ENCODE results near the gene TRDMT1. TPM values are rescaled to one million over a fixed set of nuclear protein-coding genes. Genes with fewer than 3 reads are reported as not detected.

TRDMT1 gene
- total and polyA plus RNA-seq, 2 donors (not counting 1 experiment from before 2014, with no cell fraction given), result 3.0 to 20.4 TPM

- DNase-seq (no peak), ATAC-seq (ENCODE audit: low read depth) (peak; percentile 76)
- Histone ChIP-seq H3K27me3 (replicated peaks in 1 of 4; ENCODE audit: control extremely low read depth in 1 of 4, control insufficient read depth in 3 of 4, insufficient read depth in 4 of 4, low read length in 3 of 4) (no peaks in the 10 kb centered on the region), H3K36me3 (replicated peaks in 1 of 2; ENCODE audit: control extremely low read depth in 1 of 2, control insufficient read depth in 1 of 2, extremely low read depth in 1 of 2, insufficient read depth in 2 of 2, low read length in 1 of 2) (peaks cover 0 to 5% of the 10 kb centered on the region in 2 experiments), H3K4me2 (replicated peaks; ENCODE audit: low read depth, low read length, poor library complexity, severe bottlenecking) (no peak overlapping the region), H4K20me1 (ENCODE audit: control insufficient read depth, insufficient read depth, low read length, poor library complexity, severe bottlenecking) (no peaks in the 10 kb centered on the region), H3K9ac (ENCODE audit: low read length) (no peak overlapping the region), H3K79me2 (ENCODE audit: control insufficient read depth, insufficient read depth, low read length) (peaks cover 9% of the 10 kb centered on the region), H2AFZ (ENCODE audit: insufficient read depth, low read depth, low read length, poor library complexity, severe bottlenecking) (no peak overlapping the region), H3K4me1 (ENCODE audit: control insufficient read depth in 2 of 2, insufficient read depth in 2 of 2, low read length in 2 of 2) (peaks cover 0 to 6% of the 10 kb centered on the region in 2 donors), H3K4me3 (ENCODE audit: control extremely low read depth in 1 of 5, extremely low read depth in 1 of 5, insufficient read depth in 1 of 5, low read depth in 2 of 5, low read length in 4 of 5) (no peak overlapping the region), H3K9me3 (ENCODE audit: control extremely low read depth in 1 of 3, control insufficient read depth in 2 of 3, insufficient read depth in 1 of 3, low read length in 2 of 3) (no peaks in the 10 kb centered on the region), H3K27ac (ENCODE audit: low read length in 2 of 2) (no peak overlapping the region)
- no peak overlapping the region for H3K4me3 Mint-ChIP-seq
- ChIA-PET POLR2A (no interaction called here), CTCF (interaction anchor here (0.9 to 1.4 kb wide), 3 partner anchors 10 to 14 kb away, joined by 3 to 8 read pairs (median 3); no protein-coding TSS in a partner anchor)
- no peaks in the 10 kb centered on the region for H3K27me3 Mint-ChIP-seq
- no peak for TF ChIP-seq EZH2 (IDR thresholded peaks at IDR 0.05; ENCODE audit: borderline replicate concordance, insufficient read depth, low read depth, low read length, poor library complexity, severe bottlenecking)
- TF ChIP-seq CTCF (IDR thresholded peaks at IDR 0.05), result no peak
- peaks cover 7% of the 10 kb centered on the region for H3K4me1 Mint-ChIP-seq
- intact Hi-C loops (cut with micrococcal nuclease), result loop anchor here (1.0 kb wide), 2 partner anchors 10 to 12 kb away; partner anchors contain the start of gene VIM
- H3K9me3 Mint-ChIP-seq (ENCODE audit: insufficient read depth), result no peaks in the 10 kb centered on the region
- peak overlapping the region; percentile 61 for H3K27ac Mint-ChIP-seq
- 84% methylated on average over 5 of the region's 5 CpGs for WGBS (ENCODE audit: insufficient coverage)
These were observed 14.9 kb upstream of the TRDMT1 start for GRCh38 chr10:17216217-17216900.

GRCh38 chr10:17215782-17216122 lies 14.3 kb upstream of the TRDMT1 start:
- H3K36me3 ChIP-seq (replicated peaks in 1 of 2; ENCODE audit: control extremely low read depth in 1 of 2, control insufficient read depth in 1 of 2, extremely low read depth in 1 of 2, insufficient read depth in 2 of 2, low read length in 1 of 2), result peaks cover 0 to 5% of the 10 kb centered on the region in 2 experiments
- no peaks in the 10 kb centered on the region for H3K9me3 ChIP-seq (ENCODE audit: control extremely low read depth in 1 of 3, control insufficient read depth in 2 of 3, insufficient read depth in 1 of 3, low read length in 2 of 3)
- no peaks in the 10 kb centered on the region for H3K27me3 ChIP-seq (replicated peaks in 1 of 4; ENCODE audit: control extremely low read depth in 1 of 4, control insufficient read depth in 3 of 4, insufficient read depth in 4 of 4, low read length in 3 of 4)
- Mint-ChIP-seq H3K9me3 (ENCODE audit: insufficient read depth) (no peaks in the 10 kb centered on the region), H3K4me1 (peaks cover 7% of the 10 kb centered on the region), H3K27ac (no peak overlapping the region), H3K4me3 (no peak overlapping the region), H3K27me3 (no peaks in the 10 kb centered on the region)
- intact Hi-C loops (cut with micrococcal nuclease), result loop anchor here (1.0 kb wide), 2 partner anchors 9 to 13 kb away; partner anchors contain the start of gene VIM
- ChIA-PET CTCF (interaction anchor here (0.8 to 1.4 kb wide), 3 partner anchors 9 to 15 kb away, joined by 3 to 8 read pairs (median 3); no protein-coding TSS in a partner anchor), POLR2A (no interaction called here)
- TF ChIP-seq EZH2 (IDR thresholded peaks at IDR 0.05; ENCODE audit: borderline replicate concordance, insufficient read depth, low read depth, low read length, poor library complexity, severe bottlenecking) (no peak), CTCF (IDR thresholded peaks at IDR 0.05) (no peak)
- peak overlapping the region in 1 of 5 experiments; percentile 7 for H3K4me3 ChIP-seq (ENCODE audit: control extremely low read depth in 1 of 5, extremely low read depth in 1 of 5, insufficient read depth in 1 of 5, low read depth in 2 of 5, low read length in 4 of 5)
- no peak overlapping the region for H3K4me2 ChIP-seq (replicated peaks; ENCODE audit: low read depth, low read length, poor library complexity, severe bottlenecking)
- no peak overlapping the region for H3K27ac ChIP-seq (ENCODE audit: low read length in 2 of 2)
- H3K79me2 ChIP-seq (ENCODE audit: control insufficient read depth, insufficient read depth, low read length), result peaks cover 5% of the 10 kb centered on the region
- no peaks in the 10 kb centered on the region for H4K20me1 ChIP-seq (ENCODE audit: control insufficient read depth, insufficient read depth, low read length, poor library complexity, severe bottlenecking)
- no peak overlapping the region for H2AFZ ChIP-seq (ENCODE audit: insufficient read depth, low read depth, low read length, poor library complexity, severe bottlenecking)
- no CpG with 5 or more reads among the region's 2 CpGs for WGBS (ENCODE audit: insufficient coverage)
- H3K4me1 ChIP-seq (ENCODE audit: control insufficient read depth in 2 of 2, insufficient read depth in 2 of 2, low read length in 2 of 2), result peaks cover 0 to 6% of the 10 kb centered on the region in 2 donors
- ATAC-seq (ENCODE audit: low read depth), result no peak
- no peak overlapping the region for H3K9ac ChIP-seq (ENCODE audit: low read length)
- DNase-seq, result no peak

Measured in B cell (primary cell).